Mesendoderm (in vitro differentiated cells): Measurements from ENCODE around the gene KLHL1.

Experiments
- DNase-seq: peaks from one replicate; pipeline ENCODE4 v3.0.0; 2013
- H2AK5ac ChIP-seq: 2 replicates; pipeline ENCODE4 v1.6.1; 2013; ENCODE audit warnings: low read length, inconsistent platforms
- H2BK120ac ChIP-seq: 2 replicates; pipeline ENCODE4 v1.6.1; 2013; ENCODE audit warnings: low read depth, mild to moderate bottlenecking, low read length, moderate library complexity, mixed read lengths
- H2BK15ac ChIP-seq: replicated peaks from 2 replicates; pipeline ENCODE4 v1.6.1; 2013; ENCODE audit warnings: low read depth, mild to moderate bottlenecking, moderate library complexity
- H2BK5ac ChIP-seq: 2 replicates; pipeline ENCODE4 v1.6.1; 2013; ENCODE audit warnings: low read length, inconsistent platforms
- H3K18ac ChIP-seq: 2 replicates; pipeline ENCODE4 v1.6.1; 2013; ENCODE audit warnings: mild to moderate bottlenecking, low read length, mixed read lengths
- H3K23ac ChIP-seq: one replicate; pipeline ENCODE4 v1.6.1; 2013; ENCODE audit warnings: low read length
- H3K27ac ChIP-seq: 2 replicates; pipeline ENCODE4 v1.5.1; 2013; ENCODE audit warnings: low read depth, mild to moderate bottlenecking, inconsistent platforms, low read length, moderate library complexity
- H3K27me3 ChIP-seq: 2 replicates; pipeline ENCODE4 v1.6.1; 2013; ENCODE audit warnings: low read length, control low read depth, mild to moderate bottlenecking, inconsistent platforms; ENCODE audit not compliant: insufficient read depth, poor library complexity
- H3K36me3 ChIP-seq: 2 replicates; pipeline ENCODE4 v1.6.1; 2013; ENCODE audit warnings: low read length, inconsistent platforms; ENCODE audit not compliant: control insufficient read depth, insufficient read depth
- H3K4ac ChIP-seq: one replicate; pipeline ENCODE4 v1.6.1; 2013; ENCODE audit warnings: low read depth, mild to moderate bottlenecking, low read length, moderate library complexity
- H3K4me1 ChIP-seq: 2 replicates; pipeline ENCODE4 v1.6.1; 2013; ENCODE audit warnings: low read depth, low read length, inconsistent platforms; ENCODE audit not compliant: control insufficient read depth
- H3K4me2 ChIP-seq: 2 replicates; pipeline ENCODE4 v1.6.1; 2013; ENCODE audit warnings: low read length
- H3K4me3 ChIP-seq: 2 replicates; pipeline ENCODE4 v1.5.1; 2013; ENCODE audit warnings: mild to moderate bottlenecking, low read length
- H3K56ac ChIP-seq: one replicate; pipeline ENCODE4 v1.6.1; 2013; ENCODE audit warnings: low read length
- H3K79me1 ChIP-seq: 2 replicates; pipeline ENCODE4 v1.6.1; 2013; ENCODE audit warnings: low read length, inconsistent platforms
- H3K79me2 ChIP-seq: 2 replicates; pipeline ENCODE4 v1.6.1; 2013; ENCODE audit warnings: mild to moderate bottlenecking, low read length; ENCODE audit not compliant: control insufficient read depth, insufficient read depth
- H3K9ac ChIP-seq: 2 replicates; pipeline ENCODE4 v1.6.1; 2013; ENCODE audit warnings: low read length, inconsistent platforms
- H4K5ac ChIP-seq: one replicate; pipeline ENCODE4 v1.6.1; 2013; ENCODE audit warnings: low read length
- H4K8ac ChIP-seq: one replicate; pipeline ENCODE4 v1.6.1; 2013; ENCODE audit warnings: low read depth, mild to moderate bottlenecking, control low read depth, low read length, moderate library complexity
- WGBS: extraction: QIAGEN DNeasy Blood & Tissue Kit; methylation state at CpG from one replicate; pipeline ENCODE4 v1.1.7; 2013; ENCODE audit warnings: low lambda C conversion rate, missing lambda C conversion rate; ENCODE audit not compliant: insufficient coverage; ENCODE audit errors: extremely low coverage; 5-methylcytosine and 5-hydroxymethylcytosine counted together

KLHL1 gene

GRCh38 chr13:70014337-70014736, 93.9 kb downstream of the KLHL1 start:
- Histone ChIP-seq H3K4ac (no peak overlapping the region), H3K18ac (no peak overlapping the region), H3K23ac (no peak overlapping the region), H3K4me1 (peaks cover 2% of the 10 kb centered on the region), H3K36me3 (no peaks in the 10 kb centered on the region), H2AK5ac (no peak overlapping the region), H3K27ac (no peak overlapping the region), H3K4me2 (no peak overlapping the region), H4K8ac (no peak overlapping the region), H3K4me3 (no peak overlapping the region), H2BK15ac (no peak overlapping the region), H3K27me3 (no peaks in the 10 kb centered on the region), H2BK5ac (no peak overlapping the region), H3K56ac (no peak overlapping the region), H3K79me1 (no peaks in the 10 kb centered on the region), H2BK120ac (no peak overlapping the region), H4K5ac (no peak overlapping the region), H3K9ac (no peak overlapping the region), H3K79me2 (no peaks in the 10 kb centered on the region)
- DNase-seq, result no peak

GRCh38 chr13:69999875-70000274, 108.4 kb downstream of the KLHL1 start:
- no peak for DNase-seq
- Histone ChIP-seq H3K56ac (no peak overlapping the region), H4K5ac (no peak overlapping the region), H3K9ac (no peak overlapping the region), H3K79me2 (no peaks in the 10 kb centered on the region), H3K36me3 (no peaks in the 10 kb centered on the region), H2BK120ac (no peak overlapping the region), H3K4me1 (no peaks in the 10 kb centered on the region), H3K79me1 (no peaks in the 10 kb centered on the region), H3K23ac (no peak overlapping the region), H3K4me2 (no peak overlapping the region), H3K27ac (no peak overlapping the region), H3K18ac (no peak overlapping the region), H2AK5ac (no peak overlapping the region), H4K8ac (no peak overlapping the region), H2BK5ac (no peak overlapping the region), H2BK15ac (no peak overlapping the region), H3K27me3 (no peaks in the 10 kb centered on the region), H3K4me3 (no peak overlapping the region), H3K4ac (no peak overlapping the region)
- WGBS, result no CpG with 5 or more reads among the region's 2 CpGs

- Histone ChIP-seq H4K5ac (no peak overlapping the region), H2BK5ac (no peak overlapping the region), H3K4me2 (no peak overlapping the region), H3K4me3 (no peak overlapping the region), H2BK120ac (no peak overlapping the region), H3K27ac (no peak overlapping the region), H3K56ac (no peak overlapping the region), H3K23ac (no peak overlapping the region), H4K8ac (no peak overlapping the region), H2AK5ac (no peak overlapping the region), H3K36me3 (no peaks in the 10 kb centered on the region), H3K4ac (no peak overlapping the region), H3K18ac (no peak overlapping the region), H3K79me1 (no peaks in the 10 kb centered on the region), H3K79me2 (no peaks in the 10 kb centered on the region), H3K9ac (no peak overlapping the region), H3K4me1 (no peaks in the 10 kb centered on the region), H3K27me3 (no peaks in the 10 kb centered on the region), H2BK15ac (no peak overlapping the region)
- no peak for DNase-seq
- no CpG with 5 or more reads among the region's 4 CpGs for WGBS
These were observed 111.2 kb downstream of the KLHL1 start for GRCh38 chr13:69997061-69997460.

GRCh38 chr13:69980799-69981198, 127.5 kb downstream of the KLHL1 start:
- Histone ChIP-seq H3K18ac (no peak overlapping the region), H3K36me3 (no peaks in the 10 kb centered on the region), H2BK120ac (no peak overlapping the region), H3K79me2 (no peaks in the 10 kb centered on the region), H2AK5ac (no peak overlapping the region), H3K4me2 (no peak overlapping the region), H3K4ac (no peak overlapping the region), H3K23ac (no peak overlapping the region), H3K9ac (no peak overlapping the region), H4K8ac (no peak overlapping the region), H3K27me3 (no peaks in the 10 kb centered on the region), H3K4me3 (no peak overlapping the region), H2BK5ac (no peak overlapping the region), H3K79me1 (no peaks in the 10 kb centered on the region), H3K4me1 (no peaks in the 10 kb centered on the region), H3K56ac (no peak overlapping the region), H3K27ac (no peak overlapping the region), H2BK15ac (no peak overlapping the region), H4K5ac (no peak overlapping the region)
- no peak for DNase-seq

- no peak overlapping the region for H2BK120ac ChIP-seq
- H3K79me1 ChIP-seq, result no peaks in the 10 kb centered on the region
- no peak overlapping the region for H2BK5ac ChIP-seq
- no peak overlapping the region for H2BK15ac ChIP-seq
- H3K27ac ChIP-seq, result no peak overlapping the region
- no peak overlapping the region for H3K4me2 ChIP-seq
- H3K4ac ChIP-seq, result no peak overlapping the region
- WGBS, result no CpG with 5 or more reads among the region's 2 CpGs
- no peak overlapping the region for H3K23ac ChIP-seq
- H3K4me3 ChIP-seq, result no peak overlapping the region
- no peaks in the 10 kb centered on the region for H3K27me3 ChIP-seq
- no peaks in the 10 kb centered on the region for H3K79me2 ChIP-seq
- H3K9ac ChIP-seq, result no peak overlapping the region
- no peak overlapping the region for H3K18ac ChIP-seq
- H2AK5ac ChIP-seq, result no peak overlapping the region
- no peak overlapping the region for H4K8ac ChIP-seq
- no peaks in the 10 kb centered on the region for H3K4me1 ChIP-seq
- no peaks in the 10 kb centered on the region for H3K36me3 ChIP-seq
- no peak overlapping the region for H3K56ac ChIP-seq
- DNase-seq, result no peak
- no peak overlapping the region for H4K5ac ChIP-seq
These were observed 132.8 kb downstream of the KLHL1 start for GRCh38 chr13:69975496-69975895.

- no peak overlapping the region for H4K8ac ChIP-seq
- DNase-seq, result peak; percentile 84
- no peak overlapping the region for H3K4ac ChIP-seq
- no peak overlapping the region for H3K56ac ChIP-seq
- no peaks in the 10 kb centered on the region for H3K36me3 ChIP-seq
- H2AK5ac ChIP-seq, result no peak overlapping the region
- H3K79me2 ChIP-seq, result no peaks in the 10 kb centered on the region
- H2BK5ac ChIP-seq, result no peak overlapping the region
- no peak overlapping the region for H2BK120ac ChIP-seq
- H4K5ac ChIP-seq, result no peak overlapping the region
- H3K4me3 ChIP-seq, result no peak overlapping the region
- no peak overlapping the region for H3K27ac ChIP-seq
- WGBS, result no CpG with 5 or more reads among the region's 2 CpGs
- no peaks in the 10 kb centered on the region for H3K27me3 ChIP-seq
- H2BK15ac ChIP-seq, result no peak overlapping the region
- no peaks in the 10 kb centered on the region for H3K4me1 ChIP-seq
- no peak overlapping the region for H3K18ac ChIP-seq
- H3K9ac ChIP-seq, result no peak overlapping the region
- no peak overlapping the region for H3K23ac ChIP-seq
- no peak overlapping the region for H3K4me2 ChIP-seq
- H3K79me1 ChIP-seq, result no peaks in the 10 kb centered on the region
These were observed 137.7 kb downstream of the KLHL1 start for GRCh38 chr13:69970520-69970919.
